Stimulated activated CD4-positive, alpha-beta T cell treated with anti-CD3 and anti-CD28 coated beads, Interleukin-2, amount 100 ng/mL, for 4 hours (primary cell): Measurements from ENCODE around the gene SPATS2L.

Experiments used
- DNase-seq: peaks from one replicate; pipeline ENCODE4 v3.0.0-alpha.2; 2020; ENCODE audit warnings: low read depth

Gene SPATS2L

DNA sequence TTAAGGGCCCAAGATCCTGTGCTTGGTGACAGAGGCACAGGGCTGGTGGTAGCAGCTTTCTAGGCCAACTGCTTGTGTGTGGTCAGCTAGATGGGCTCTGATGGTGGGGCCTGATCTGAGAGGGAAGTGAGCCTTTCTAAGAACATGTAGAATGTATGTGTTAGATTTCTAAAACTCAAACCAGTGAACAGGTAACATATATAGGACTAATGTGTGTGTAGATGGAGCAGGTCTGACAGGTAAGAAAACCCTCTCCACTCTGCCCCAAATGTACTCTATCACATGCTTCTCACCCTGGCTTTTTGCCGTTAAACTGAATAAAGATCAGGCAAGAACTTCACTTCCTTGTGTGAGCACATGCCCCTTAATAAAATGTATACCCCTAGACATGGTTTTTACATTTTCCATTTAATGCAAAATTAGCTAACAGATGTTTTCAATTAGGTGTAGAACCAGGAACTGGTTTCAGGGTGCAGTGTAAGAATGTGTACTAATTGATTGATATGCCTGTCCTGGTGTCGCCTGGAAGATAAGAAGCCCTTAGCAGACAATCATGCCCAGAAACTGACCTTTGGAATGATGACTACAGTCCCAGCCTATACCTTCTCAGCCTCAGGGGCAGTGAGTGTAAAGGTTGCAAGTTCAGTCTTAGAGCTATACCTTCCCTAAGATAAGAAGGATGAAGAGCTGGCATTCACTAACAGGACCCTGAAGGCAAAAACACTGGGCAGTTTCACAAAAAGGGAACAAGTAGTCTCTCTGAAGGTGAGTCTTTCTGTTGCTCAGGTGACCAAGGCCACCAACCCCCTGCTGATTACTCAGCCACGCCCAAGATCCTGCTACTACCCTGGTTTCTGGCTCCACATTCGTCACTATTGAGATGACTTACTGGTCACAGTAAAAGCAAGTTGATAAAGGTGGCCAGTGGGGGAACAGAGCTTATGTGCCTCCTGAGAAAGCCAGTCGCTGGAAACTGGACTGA, 71.2 kb downstream of the SPATS2L start:
- DNase-seq = no peak

- DNase-seq = no peak
Measured at GRCh38 chr2:200378652-200379290, 72.3 kb downstream of the SPATS2L start.

GRCh38 chr2:200379481-200380090, 73.1 kb downstream of the SPATS2L start:
- DNase-seq = no peak

DNA sequence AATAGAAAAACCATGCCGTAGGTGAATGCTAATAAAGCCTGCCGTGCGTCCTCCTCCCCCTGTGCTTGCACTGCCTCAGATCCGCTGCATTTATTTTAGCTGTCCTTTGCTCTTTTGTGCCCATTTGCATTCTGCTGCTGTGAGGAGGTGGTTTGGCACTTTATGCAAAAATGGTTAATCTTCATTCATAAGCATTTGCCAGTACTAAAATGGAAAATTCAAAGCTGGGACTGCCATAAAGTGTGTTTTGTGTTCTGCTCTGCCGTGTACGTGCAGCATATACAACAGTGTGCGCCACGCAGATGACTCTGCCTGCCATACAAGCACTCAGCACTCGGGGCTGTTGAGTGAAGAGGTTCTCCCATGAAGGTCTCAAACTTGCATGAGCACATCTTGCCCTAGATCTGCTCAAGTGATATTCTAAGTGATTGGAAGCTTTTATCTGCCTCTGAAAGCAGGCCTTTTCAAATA, 73.6 kb downstream of the SPATS2L start:
- no peak for DNase-seq

DNA sequence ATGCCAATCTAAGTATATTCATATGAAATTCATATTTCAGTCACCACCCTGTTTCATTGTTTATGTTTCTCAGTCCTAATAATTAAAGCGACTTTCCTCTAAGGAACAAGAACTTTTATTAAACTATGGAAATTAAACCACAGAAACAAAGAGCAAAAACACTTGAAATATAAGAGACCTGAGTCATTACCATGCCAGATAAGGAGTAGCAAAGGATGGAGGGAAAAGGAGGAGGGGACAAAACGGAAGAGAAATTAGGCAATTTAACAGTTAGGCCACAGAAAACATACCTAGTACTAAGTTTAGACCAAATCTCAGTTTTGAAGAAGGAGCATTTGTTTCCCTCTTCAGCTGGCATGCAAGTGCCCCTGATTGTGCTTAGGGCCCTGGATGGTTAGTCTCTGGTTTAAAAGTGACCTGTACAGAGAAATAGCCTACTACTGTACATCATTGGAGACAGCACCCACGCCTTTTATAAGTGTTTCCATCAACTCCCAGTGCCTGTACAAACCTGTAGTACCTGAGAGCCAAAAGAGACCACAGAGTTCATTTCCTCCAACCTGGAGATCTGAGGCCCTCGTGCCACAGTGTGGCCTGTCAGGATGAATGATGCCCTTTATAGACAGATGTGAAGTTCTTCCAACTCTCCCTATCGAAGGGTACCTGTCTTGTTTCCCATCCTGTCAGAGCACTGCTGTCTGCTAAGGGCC, 74.5 kb downstream of the SPATS2L start:
- no peak for DNase-seq

DNA sequence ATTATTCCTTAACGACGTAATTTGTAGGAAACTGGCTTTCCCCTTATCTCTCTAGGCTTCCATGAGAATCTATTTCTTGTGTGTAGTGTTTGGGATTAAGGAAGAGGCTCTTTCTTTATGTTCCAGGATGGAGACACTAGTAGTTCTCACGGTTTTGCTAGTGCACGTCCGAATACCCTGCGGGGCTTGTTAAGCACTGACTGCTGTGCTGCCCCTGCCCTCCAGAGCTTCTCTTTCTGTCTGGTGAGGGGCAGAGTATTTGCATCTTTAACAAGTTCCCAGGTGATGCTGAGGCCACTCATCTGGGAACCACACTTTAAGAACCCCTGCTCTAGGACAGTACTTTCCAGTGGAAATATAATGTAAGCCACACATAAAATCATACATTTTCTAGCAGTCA, 76.4 kb downstream of the SPATS2L start:
- no peak for DNase-seq

- DNase-seq = no peak
Measured at GRCh38 chr2:200383380-200384110, 77.1 kb downstream of the SPATS2L start.

- DNase-seq = no peak
Measured at GRCh38 chr2:200385063-200385635, 78.7 kb downstream of the SPATS2L start.

DNA sequence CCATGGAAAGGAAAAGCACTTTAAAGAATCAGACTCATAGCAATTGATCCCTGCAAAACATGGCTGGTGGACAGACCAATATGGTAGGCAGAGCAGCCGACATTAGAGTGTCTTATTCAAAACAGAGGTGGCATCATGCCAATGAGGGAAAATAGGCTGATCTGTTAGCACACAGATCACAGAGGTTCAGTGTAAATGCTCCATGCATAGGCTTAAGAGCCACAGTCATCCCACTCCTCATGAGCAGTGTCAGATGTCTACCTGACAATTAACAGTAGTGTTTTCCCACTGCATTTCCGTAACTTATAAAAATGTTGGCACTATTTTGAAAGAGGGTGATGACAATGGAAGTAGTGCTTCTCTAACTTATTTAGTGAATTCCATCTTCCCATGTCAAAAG, 86.7 kb downstream of the SPATS2L start:
- DNase-seq = no peak

- no peak for DNase-seq
Measured at GRCh38 chr2:200394045-200394444, 87.6 kb downstream of the SPATS2L start.

DNA sequence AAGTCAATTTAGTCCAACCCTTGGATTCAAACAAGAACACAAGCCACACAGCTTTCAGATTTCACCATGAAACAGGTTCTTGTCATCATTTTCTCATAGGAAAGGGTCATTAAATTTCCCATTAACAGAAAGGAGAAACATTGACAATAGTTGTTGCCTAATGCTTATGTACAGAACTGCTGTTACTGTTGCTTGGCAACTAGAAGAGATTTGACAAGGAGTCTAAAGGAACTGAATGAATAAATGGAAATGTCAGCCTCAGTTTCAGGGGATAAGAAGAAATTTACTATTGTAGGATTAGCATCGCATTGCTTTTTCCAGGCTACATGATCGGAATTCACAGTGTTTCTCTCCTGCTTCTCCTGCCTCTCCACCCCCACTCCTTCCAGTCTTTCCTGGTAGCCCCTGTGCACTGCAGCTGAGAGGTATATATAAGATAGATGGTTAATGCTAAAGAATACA, 90.3 kb downstream of the SPATS2L start:
- DNase-seq = no peak

DNA sequence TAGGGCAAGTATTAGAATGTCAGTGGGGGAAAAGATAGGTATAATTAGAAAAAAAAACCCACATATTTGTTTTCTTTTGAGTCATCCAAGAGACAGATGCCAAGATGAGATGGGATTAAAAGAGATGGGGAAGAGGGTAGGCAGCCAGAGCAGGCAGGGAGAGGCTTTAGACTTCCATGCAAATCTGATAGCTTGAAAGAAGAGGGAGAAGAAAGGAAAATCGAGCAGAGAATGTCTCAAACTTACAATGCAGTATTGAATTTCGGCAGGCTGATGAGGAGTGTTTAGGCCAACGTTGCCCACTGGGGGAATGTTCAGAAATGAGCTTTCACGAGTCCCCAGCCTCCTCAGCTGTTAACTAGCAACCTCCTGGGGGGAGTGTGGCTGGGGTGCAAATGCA, 91.3 kb downstream of the SPATS2L start:
- DNase-seq = no peak

GRCh38 chr2:200399046-200399445, 92.6 kb downstream of the SPATS2L start:
- DNase-seq = no peak

DNA sequence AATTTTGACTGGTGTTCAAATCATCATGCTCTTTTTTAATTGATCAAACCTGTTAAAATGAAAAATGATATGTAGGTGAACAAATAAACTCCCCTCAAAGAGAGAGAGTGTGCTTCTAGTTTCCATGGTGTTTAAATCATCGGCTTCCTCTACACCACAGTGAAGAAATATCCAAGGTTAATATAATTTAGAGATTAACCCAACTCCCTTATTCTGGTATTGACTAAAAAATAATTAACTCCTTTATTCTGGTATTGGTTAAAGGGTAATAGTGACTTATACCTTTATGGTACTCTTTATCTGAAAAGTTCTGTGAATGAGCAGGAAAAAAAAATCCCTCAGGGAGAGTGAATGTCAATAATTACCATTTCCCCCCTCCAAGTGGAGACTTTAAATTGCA, 93.1 kb downstream of the SPATS2L start:
- no peak for DNase-seq

- no peak for DNase-seq
Measured at GRCh38 chr2:200403814-200404213, 97.3 kb downstream of the SPATS2L start.

DNA sequence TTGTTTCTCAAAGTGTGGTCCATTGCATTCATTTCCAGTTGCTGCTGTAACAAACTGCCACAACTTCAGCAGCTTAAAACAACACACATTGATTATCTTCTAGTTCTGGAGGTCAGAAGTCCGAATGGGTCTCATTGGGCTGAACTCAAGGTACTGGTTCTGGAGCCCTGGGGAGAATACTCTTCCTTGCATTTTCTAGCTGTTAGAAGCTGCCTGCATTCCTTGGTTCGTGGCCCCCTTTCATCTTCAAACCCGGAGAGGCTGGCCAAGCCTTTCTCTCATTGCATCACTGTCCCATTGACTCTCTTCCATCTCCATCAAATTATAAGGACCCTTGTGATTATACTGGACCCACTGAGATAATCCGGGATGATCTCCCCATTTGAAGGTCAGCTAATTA, 98.1 kb downstream of the SPATS2L start:
- no peak for DNase-seq

GRCh38 chr2:200405599-200406298, 99.3 kb downstream of the SPATS2L start:
- no peak for DNase-seq

DNA sequence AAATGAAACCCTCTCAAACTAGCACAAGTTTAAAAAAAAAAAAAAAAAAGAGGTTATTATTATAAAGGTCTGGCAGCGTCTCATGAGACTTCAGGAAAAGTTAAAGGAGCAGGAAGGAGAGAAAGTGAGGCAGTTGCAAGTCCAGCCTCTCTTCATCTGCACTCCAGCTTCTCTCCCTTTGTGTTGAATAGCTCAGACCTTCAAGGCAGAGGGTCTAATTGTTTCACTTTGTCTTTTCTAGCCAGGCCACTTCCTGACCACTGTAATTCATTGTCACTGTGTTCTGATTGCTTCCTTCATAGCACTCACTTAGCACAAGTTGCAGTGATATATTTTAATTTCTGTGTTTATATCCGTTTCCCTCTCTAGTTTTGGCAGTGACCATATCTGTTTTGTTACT, 99.9 kb downstream of the SPATS2L start:
- no peak for DNase-seq

- no peak for DNase-seq
Measured at GRCh38 chr2:200408428-200409316, 102.2 kb downstream of the SPATS2L start.
